Measurements from ENCODE around the gene PJA2. TPM values are rescaled to one million over a fixed set of nuclear protein-coding genes. Genes with fewer than 3 reads are reported as not detected.
"Not testable (repeated sequence)": the region's sequence is repeated elsewhere in the genome, so short reads cannot be mapped to it uniquely, and the experiment has no call there.

Gene PJA2
- total RNA-seq, 1 experiment from 2014 or later = 51.5 TPM

GRCh38 chr5:109297900-109298299 lies 111.9 kb downstream of the PJA2 start:
- ATAC-seq = no peak
- Mint-ChIP-seq H3K27ac (no peak overlapping the region), H3K36me3 (no peaks in the 10 kb centered on the region), H3K4me3 (no peak overlapping the region), H3K4me1 (peaks cover 7% of the 10 kb centered on the region), H3K9me3 (no peaks in the 10 kb centered on the region), H3K27me3 (ENCODE audit: low read depth) (no peaks in the 10 kb centered on the region)
- CTCF ChIA-PET = no interaction called here
- TF ChIP-seq TP53 (CRISPR knock-in tag; IDR thresholded peaks at IDR 0.05) = no peak
- no peak for DNase-seq (ENCODE audit: low spot score)
- POLR2A ChIA-PET = no interaction called here

DNA sequence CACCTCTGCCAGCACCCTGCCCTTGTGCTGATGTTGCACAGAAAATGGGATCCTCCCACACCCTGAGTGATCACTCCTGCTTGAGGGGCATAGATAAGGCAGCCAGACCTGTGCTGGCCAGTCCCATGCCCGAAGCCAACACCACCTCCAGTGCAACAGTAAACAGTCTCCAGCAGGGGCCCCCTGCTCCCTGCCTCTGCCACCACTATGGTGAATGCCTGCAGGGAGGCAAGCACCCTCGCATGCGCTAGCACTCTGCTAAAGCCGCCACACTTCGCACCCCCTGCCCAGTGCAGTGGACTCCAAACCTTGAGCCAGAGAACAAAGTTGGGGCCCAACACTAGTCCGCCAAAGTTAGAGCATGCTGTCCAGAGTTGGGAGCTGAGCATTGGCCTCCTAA lies 118.7 kb downstream of the PJA2 start:
- ATAC-seq (peak; percentile 77), DNase-seq (ENCODE audit: low spot score) (peak; percentile 15)
- CTCF ChIA-PET = no interaction called here

DNA sequence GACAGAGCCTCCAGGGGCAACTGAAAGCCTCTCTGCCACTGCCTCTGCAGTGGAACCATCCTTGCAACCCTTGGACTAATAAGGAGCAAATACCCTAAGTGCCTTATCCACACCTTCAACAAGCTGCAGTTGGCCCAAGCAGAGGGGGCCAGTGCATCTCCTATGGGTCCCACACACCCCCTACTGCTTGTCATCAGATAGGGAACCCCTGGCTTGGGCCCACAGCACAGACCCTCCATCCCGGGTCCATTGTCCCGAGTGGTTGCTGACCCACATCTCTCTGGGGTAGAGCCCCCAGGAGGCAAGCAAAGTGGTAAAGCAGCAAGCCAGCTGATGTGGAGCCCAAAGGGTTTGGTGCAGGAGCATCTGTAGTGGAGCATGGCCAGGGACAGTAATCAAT lies 119.5 kb downstream of the PJA2 start:
- Mint-ChIP-seq H3K4me3 (no peak overlapping the region), H3K36me3 (peaks cover 27% of the 10 kb centered on the region), H3K27me3 (ENCODE audit: low read depth) (no peaks in the 10 kb centered on the region), H3K9me3 (peaks cover 34% of the 10 kb centered on the region), H3K27ac (no peak overlapping the region), H3K4me1 (no peaks in the 10 kb centered on the region)
- ATAC-seq = no peak
- DNase-seq (ENCODE audit: low spot score) = no peak
- POLR2A ChIA-PET = no interaction called here
- TF ChIP-seq MLX (CRISPR knock-in tag; IDR thresholded peaks at IDR 0.05) = no peak
- TF ChIP-seq ZNF281 (CRISPR knock-in tag; IDR thresholded peaks at IDR 0.05) = no peak
- TF ChIP-seq ZNF317 (CRISPR knock-in tag; IDR thresholded peaks at IDR 0.05; ENCODE audit: borderline replicate concordance, low read depth) = no peak
- no peak for TF ChIP-seq E2F1 (CRISPR knock-in tag; IDR thresholded peaks at IDR 0.05)
- TF ChIP-seq NR2C2 (CRISPR knock-in tag; IDR thresholded peaks at IDR 0.05) = no peak
- CTCF ChIA-PET = no interaction called here

More for the DNA sequence above, 118.7 kb downstream of the PJA2 start:
- Mint-ChIP-seq H3K9me3 (peaks cover 25% of the 10 kb centered on the region), H3K4me3 (no peak overlapping the region), H3K4me1 (no peaks in the 10 kb centered on the region), H3K27ac (no peak overlapping the region), H3K27me3 (ENCODE audit: low read depth) (no peaks in the 10 kb centered on the region), H3K36me3 (peaks cover 18% of the 10 kb centered on the region)
- peak; percentile 29; the same call in 1 of the 2 replicates for TF ChIP-seq ZNF423 (CRISPR knock-in tag; IDR thresholded peaks at IDR 0.05)
- no peak for TF ChIP-seq ESRRA (CRISPR knock-in tag; IDR thresholded peaks at IDR 0.05; ENCODE audit: borderline replicate concordance)
- POLR2A ChIA-PET = no interaction called here

DNA sequence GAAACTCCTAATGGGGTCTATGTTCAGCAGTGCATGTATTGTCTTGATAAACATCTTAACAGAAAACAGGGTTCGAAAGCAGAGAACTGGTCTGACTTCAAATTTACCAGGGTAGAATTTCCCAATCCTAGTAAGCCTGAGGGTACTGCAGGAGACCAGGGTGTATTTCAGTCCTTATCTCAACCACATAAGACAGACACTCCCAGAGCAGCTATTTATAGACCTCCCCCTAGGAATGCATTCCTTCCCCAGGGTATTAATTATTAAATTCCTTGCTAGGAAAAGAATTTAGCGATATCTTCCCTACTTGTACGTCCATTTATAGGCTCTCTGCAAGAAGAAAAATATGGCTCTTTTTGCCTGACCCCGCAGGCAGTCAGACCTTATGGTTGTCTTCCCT lies 123.1 kb downstream of the PJA2 start:
- ATAC-seq; POLR2A ChIA-PET; H3K27me3 Mint-ChIP-seq (ENCODE audit: low read depth); H3K4me1 Mint-ChIP-seq; DNase-seq (ENCODE audit: low spot score); H3K27ac Mint-ChIP-seq; H3K4me3 Mint-ChIP-seq; CTCF ChIA-PET: not testable (repeated sequence)
- peaks cover 32% of the 10 kb centered on the region for H3K36me3 Mint-ChIP-seq
- H3K9me3 Mint-ChIP-seq = peaks cover 52% of the 10 kb centered on the region
